ENCODE data around the gene SYT13. TPM values are rescaled to one million over a fixed set of nuclear protein-coding genes. Genes with fewer than 3 reads are reported as not detected.

Gene SYT13
- total and polyA plus RNA-seq, 8 donors = 0.21 to 5.5 (median 4.4) TPM

DNA sequence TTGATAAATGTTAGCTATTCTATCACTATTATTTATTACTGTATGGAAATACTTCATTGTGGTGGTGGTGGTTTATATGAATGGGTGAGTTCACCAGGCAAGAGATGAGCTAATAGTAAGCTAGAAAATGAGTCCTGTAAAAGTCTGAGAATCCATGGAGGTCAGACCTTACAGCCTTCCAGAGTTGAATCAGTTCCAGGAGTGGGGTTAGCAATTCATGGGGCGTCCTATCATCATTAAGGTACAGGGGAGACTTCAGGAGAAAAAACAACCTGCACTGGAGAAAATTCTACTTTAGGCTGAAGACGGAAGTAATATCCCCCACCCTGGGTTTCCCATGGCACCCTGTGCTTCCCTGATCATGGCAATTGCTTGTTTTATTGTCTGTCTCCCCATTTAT, 6.5 kb downstream of the SYT13 start:
- intact Hi-C loops (cut with DNase I) = loop anchor here in 1 of 2 donors (10.0 kb wide), 1 partner anchor 355 kb away; no protein-coding TSS in a partner anchor
- H3K27me3 ChIP-seq = peaks cover under 1 to 36% of the 10 kb centered on the region in 2 donors
- ATAC-seq = no peak
- H3K36me3 ChIP-seq = no peaks in the 10 kb centered on the region
- H3K27ac ChIP-seq = no peak overlapping the region
- no peak overlapping the region for H3K4me3 ChIP-seq
- DNase-seq = no peak
- TF ChIP-seq, protein P1, sequence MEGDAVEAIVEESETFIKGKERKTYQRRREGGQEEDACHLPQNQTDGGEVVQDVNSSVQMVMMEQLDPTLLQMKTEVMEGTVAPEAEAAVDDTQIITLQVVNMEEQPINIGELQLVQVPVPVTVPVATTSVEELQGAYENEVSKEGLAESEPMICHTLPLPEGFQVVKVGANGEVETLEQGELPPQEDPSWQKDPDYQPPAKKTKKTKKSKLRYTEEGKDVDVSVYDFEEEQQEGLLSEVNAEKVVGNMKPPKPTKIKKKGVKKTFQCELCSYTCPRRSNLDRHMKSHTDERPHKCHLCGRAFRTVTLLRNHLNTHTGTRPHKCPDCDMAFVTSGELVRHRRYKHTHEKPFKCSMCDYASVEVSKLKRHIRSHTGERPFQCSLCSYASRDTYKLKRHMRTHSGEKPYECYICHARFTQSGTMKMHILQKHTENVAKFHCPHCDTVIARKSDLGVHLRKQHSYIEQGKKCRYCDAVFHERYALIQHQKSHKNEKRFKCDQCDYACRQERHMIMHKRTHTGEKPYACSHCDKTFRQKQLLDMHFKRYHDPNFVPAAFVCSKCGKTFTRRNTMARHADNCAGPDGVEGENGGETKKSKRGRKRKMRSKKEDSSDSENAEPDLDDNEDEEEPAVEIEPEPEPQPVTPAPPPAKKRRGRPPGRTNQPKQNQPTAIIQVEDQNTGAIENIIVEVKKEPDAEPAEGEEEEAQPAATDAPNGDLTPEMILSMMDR (IDR thresholded peaks at IDR 0.05) = no peak
- H3K9me3 ChIP-seq = no peaks in the 10 kb centered on the region
- no peaks in the 10 kb centered on the region for H3K4me1 ChIP-seq

DNA sequence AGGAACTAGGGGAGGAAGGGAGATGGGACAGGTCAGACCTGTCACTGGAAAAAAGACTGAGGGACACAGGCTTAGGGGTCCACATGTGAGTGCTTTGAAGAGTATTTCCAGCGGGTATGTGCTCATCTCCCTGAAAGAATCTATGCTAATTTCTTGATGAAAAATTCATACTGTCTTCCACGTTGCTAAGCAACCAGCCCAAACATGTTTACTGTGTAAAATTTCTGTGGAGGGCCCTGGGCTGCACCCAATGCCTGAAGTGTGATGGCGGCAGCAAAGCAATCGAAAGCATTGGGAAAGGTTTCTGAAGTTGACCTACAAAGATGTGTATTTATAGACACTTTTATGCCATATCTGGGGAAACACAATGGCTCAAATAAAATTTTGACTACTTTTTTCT, 7.4 kb downstream of the SYT13 start:
- TF ChIP-seq, protein P1 (IDR thresholded peaks at IDR 0.05) = no peak
- DNase-seq (no peak), ATAC-seq (no peak)
- Histone ChIP-seq H3K36me3 (no peaks in the 10 kb centered on the region), H3K9me3 (no peaks in the 10 kb centered on the region), H3K27ac (no peak overlapping the region), H3K27me3 (peaks cover 0 to 26% of the 10 kb centered on the region in 2 donors), H3K4me1 (no peaks in the 10 kb centered on the region), H3K4me3 (no peak overlapping the region)
- intact Hi-C loops (cut with DNase I) = loop anchor here in 1 of 2 donors (10.0 kb wide), 1 partner anchor 354 kb away; no protein-coding TSS in a partner anchor

- intact Hi-C loops (cut with DNase I) = loop anchor here in 1 of 2 donors (10.0 kb wide), 1 partner anchor 351 kb away; no protein-coding TSS in a partner anchor
- no peaks in the 10 kb centered on the region for H3K9me3 ChIP-seq
- TF ChIP-seq, protein P1 (IDR thresholded peaks at IDR 0.05) = no peak
- H3K27ac ChIP-seq = no peak overlapping the region
- no peaks in the 10 kb centered on the region for H3K36me3 ChIP-seq
- ATAC-seq (no peak), DNase-seq (no peak)
- H3K4me3 ChIP-seq = no peak overlapping the region
- H3K4me1 ChIP-seq = no peaks in the 10 kb centered on the region
- peaks cover 0 to 10% of the 10 kb centered on the region in 2 donors for H3K27me3 ChIP-seq
Observed at GRCh38 chr11:45275828-45276227, 10.3 kb downstream of the SYT13 start.

DNA sequence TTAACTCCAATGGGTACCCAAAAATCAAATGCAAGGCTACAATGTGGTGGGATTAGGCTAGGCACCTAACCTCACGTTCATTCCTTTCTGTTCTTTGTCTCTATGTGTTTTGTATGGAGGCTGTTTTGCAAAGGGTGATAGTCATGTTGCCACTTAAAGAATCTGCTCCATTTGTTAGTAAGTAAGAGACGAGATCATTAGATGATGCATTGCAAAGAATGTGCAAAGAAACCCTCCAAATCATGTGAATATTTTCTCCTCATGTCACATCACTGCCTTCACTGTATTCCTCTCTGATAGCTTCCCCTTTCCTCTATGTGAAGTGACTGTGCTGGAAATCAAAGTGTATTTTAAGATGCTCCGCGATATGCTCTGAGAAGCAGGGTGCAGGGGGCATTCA, 11.9 kb downstream of the SYT13 start:
- Histone ChIP-seq H3K27me3 (peaks cover 0 to 4% of the 10 kb centered on the region in 2 donors), H3K4me1 (no peaks in the 10 kb centered on the region), H3K27ac (no peak overlapping the region), H3K9me3 (no peaks in the 10 kb centered on the region), H3K36me3 (no peaks in the 10 kb centered on the region), H3K4me3 (no peak overlapping the region)
- TF ChIP-seq, protein P1 (IDR thresholded peaks at IDR 0.05) = no peak
- ATAC-seq (no peak), DNase-seq (no peak)
- intact Hi-C loops (cut with DNase I) = loop anchor here in 1 of 2 donors (10.0 kb wide), 1 partner anchor 349 kb away; no protein-coding TSS in a partner anchor

DNA sequence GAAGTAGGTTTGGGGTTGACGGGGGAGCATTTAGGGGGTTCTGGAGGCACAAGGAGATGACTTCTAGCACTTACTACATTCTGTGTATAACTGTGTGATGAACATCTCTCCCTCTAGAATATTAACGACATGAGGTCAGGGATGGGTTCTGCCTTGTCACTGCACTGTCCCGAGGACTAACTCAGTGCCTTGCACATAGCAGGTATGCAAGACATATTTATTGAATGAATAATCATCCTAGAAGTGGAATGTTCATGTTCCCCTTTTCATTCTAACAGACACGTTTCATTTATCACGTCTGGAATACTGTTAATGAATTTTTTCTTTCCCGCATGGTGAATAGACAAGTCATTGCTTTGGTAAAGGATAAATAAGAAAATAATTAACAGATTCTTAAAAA, 12.6 kb downstream of the SYT13 start:
- Histone ChIP-seq H3K27ac (no peak overlapping the region), H3K4me1 (no peaks in the 10 kb centered on the region), H3K27me3 (peaks cover 0 to 9% of the 10 kb centered on the region in 2 donors), H3K4me3 (no peak overlapping the region), H3K36me3 (no peaks in the 10 kb centered on the region), H3K9me3 (no peaks in the 10 kb centered on the region)
- ATAC-seq (no peak), DNase-seq (no peak)
- TF ChIP-seq, protein P1 (IDR thresholded peaks at IDR 0.05) = no peak
- intact Hi-C loops (cut with DNase I) = loop anchor here in 1 of 2 donors (10.0 kb wide), 1 partner anchor 349 kb away; no protein-coding TSS in a partner anchor

Measured in left lung (tissue), 10 donors.